NAMALWA (cell line): ENCODE measurements around the gene SEMA4D.
"Not testable (repeated sequence)": the region's sequence is repeated elsewhere in the genome, so short reads cannot be mapped to it uniquely, and the experiment has no call there.

Experiments
- DNase-seq: peaks from one replicate; pipeline ENCODE4 v3.0.0-alpha.2; 2015; ENCODE audit warnings: low spot score

Gene SEMA4D

GRCh38 chr9:89480825-89481537, 16.9 kb downstream of the SEMA4D start:
- no peak for DNase-seq

GRCh38 chr9:89480372-89480771, 17.5 kb downstream of the SEMA4D start:
- DNase-seq, result not testable (repeated sequence)

DNA sequence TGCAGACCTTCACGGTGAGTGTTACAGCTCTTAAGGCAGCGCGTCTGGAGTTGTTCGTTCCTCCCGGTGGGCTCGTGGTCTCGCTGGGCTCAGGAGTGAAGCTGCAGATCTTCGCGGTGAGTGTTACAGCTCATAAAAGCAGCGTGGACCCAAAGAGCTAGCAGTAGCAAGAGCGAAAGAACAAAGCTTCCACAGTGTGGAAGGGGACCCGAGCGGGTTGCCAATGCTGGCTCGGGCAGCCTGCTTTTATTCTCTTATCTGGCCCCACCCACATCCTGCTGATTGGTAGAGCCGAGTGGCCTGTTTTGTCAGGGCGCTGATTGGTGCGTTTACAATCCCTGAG, 18.3 kb downstream of the SEMA4D start:
- DNase-seq, result not testable (repeated sequence)

DNA sequence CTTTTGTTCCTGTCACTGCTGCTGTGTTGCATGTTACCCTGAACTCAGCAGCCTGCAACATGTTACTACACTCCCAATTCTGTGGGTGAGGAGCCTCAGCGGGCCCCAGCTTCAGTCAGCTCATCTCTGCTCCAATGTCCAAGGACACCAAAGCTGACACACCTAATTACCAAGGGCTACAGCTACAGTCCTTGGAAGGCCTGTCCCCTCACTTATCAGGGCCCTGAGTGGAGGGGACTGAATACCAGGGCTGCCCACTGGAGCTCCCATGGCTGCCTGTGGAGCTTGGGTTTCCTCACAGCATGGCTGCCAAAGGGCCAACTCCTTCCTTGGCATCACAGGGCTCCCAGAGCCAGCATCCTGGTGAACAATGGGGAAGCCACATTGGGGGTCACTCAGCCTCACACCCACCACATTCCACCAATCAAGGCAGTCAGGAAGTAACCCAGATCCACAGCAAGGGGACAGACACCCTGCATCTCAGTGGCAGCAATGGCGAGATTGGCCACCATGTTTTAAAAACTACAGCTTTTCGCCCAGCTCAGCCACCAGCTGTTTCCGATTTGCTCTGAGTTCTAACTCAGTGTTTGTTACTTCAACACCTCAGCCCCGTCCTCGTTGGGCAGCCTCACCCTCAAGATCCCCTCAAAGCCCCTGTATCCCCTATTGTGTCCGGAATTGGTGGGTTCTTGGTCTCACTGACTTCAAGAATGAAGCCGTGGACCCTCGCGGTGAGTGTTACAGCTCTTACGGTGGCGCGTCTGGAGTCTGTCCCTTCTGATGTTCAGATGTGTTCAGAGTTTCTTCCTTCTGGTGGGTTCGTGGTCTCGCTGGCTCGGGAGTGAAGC, 18.9 kb downstream of the SEMA4D start:
- no peak for DNase-seq

- no peak for DNase-seq
Measured at GRCh38 chr9:89477811-89478630, 19.9 kb downstream of the SEMA4D start.

GRCh38 chr9:89477384-89477783, 20.5 kb downstream of the SEMA4D start:
- no peak for DNase-seq

- no peak for DNase-seq
Measured at GRCh38 chr9:89476546-89476945, 21.4 kb downstream of the SEMA4D start.

- no peak for DNase-seq
Measured at GRCh38 chr9:89475891-89476440, 21.9 kb downstream of the SEMA4D start.

- no peak for DNase-seq
Measured at GRCh38 chr9:89474939-89475338, 23.0 kb downstream of the SEMA4D start.

GRCh38 chr9:89473762-89474469, 24.0 kb downstream of the SEMA4D start:
- DNase-seq, result no peak

DNA sequence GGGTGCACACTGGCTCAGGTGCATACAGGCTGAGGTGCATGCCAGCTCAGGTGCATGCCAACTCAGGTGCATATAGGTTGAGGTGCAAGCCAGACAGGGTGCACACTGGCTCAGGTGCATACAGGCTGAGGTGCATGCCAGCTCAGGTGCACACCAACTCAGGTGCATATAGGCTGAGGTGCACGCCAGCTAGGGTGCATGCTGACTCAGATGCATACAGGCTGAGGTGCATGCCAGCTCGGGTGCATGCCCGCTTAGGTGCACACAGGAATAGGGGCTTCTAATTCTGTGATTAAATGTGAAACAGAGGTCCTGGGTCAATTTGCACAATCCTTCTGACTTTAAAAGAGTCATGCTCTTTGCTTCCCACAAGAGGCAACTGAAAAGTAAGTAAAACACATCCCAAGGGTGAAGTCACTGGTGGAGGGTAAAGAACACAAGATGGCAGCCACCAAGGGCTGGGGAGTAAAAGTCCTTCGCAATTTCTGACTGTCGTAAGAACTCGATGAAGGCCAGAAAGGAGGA, 26.1 kb downstream of the SEMA4D start:
- not testable (repeated sequence) for DNase-seq

DNA sequence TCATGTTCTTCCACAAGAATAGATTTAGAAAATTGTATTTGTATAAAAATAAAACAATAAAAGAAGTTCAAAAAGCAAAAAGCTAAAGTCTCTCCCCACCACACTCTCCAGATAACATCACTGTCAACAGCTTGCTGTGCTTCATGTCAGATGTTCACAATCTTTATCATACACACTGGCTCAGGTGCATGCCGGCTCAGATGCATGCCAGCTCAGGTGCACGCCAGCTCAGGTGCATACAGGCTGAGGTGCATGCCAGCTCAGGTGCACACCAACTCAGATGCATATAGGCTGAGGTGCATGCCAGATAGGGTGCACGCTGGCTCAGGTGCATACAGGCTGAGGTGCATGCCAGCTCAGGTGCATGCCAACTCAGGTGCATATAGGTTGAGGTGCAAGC, 26.5 kb downstream of the SEMA4D start:
- DNase-seq, result no peak

DNA sequence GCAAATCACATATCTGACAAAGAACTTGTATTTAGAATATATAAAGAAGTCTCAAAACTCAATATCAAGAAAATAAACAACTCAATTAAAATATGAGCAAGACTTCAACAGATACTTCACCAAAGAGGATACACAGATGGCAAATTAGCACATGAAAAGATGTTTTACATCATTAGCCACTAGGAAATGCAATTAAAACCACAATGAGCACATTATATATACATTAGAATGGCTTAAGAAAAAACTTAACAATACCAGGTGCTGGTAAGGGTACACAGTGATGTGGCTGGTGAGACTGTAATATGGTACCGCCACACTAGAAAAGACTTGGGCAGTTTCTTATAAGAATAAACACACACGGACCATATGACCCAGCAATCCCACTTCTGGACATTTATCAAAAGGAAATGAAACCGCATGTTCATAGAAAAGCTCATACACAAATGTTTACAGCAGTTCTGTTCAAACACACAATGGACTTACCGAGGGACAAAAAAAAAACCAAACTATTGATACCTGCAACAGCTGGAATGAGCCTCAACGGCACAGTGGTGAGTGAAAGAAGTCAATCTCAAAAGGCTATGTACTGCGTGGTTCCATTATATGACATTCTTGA, 27.6 kb downstream of the SEMA4D start:
- DNase-seq, result peak; percentile 23

- DNase-seq, result no peak
Measured at GRCh38 chr9:89469003-89469402, 28.9 kb downstream of the SEMA4D start.

- no peak for DNase-seq
Measured at GRCh38 chr9:89468281-89468960, 29.5 kb downstream of the SEMA4D start.

DNA sequence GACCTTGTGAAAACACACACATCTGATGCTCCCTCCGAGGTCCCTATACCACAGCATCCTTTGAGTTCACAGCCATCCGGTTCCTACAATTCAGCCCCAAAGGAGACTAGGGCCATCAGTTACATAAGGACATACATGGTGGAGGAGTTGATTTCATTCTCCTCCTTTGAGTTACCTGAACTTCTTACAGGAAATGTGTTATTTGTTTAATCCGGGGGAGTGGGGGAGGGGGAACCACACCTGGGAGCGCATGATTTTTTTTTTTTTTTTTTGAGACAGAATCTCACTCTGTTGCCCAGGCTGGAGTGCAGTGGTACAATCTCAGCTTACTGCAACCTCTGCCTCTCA, 30.7 kb downstream of the SEMA4D start:
- no peak for DNase-seq

DNA sequence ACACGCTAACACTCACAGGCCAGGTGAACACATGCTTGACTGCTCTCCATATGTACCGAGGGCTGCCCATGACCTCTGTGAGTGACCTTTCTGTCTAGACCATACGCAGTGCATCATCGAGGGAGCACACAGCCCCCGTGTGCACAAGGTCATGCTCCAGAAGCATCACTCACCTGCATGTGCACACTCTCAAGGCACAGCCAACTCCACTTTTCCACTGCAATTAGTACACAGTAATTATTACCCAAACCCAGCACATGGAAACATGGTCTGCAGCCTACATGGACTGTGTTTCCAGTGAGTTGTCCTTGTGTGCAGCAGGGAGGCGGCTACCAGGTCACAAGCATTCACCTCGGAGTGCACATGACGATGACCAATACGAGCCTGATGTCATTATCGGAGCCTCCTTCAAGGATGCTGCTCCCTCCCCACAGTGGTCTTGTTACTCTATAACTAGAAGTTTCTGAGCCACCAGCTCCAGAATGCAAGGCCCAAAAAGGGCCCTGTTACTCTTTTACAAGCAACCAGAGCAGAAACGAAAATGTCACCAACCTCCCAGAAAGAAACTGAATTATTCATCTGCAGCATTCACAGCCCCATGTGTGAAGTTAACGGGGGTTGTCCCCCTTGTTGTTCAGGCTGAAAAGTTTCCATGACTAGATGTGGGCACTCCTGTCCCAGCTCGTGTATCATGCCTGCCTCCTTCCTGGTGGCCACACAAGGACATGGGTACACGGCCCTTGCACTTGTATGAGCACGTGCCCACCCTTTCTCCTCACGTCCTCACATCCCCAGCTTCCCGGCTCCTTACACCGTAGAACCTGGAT, 31.2 kb downstream of the SEMA4D start:
- DNase-seq, result no peak

- DNase-seq, result no peak
Measured at GRCh38 chr9:89465726-89466308, 32.1 kb downstream of the SEMA4D start.

DNA sequence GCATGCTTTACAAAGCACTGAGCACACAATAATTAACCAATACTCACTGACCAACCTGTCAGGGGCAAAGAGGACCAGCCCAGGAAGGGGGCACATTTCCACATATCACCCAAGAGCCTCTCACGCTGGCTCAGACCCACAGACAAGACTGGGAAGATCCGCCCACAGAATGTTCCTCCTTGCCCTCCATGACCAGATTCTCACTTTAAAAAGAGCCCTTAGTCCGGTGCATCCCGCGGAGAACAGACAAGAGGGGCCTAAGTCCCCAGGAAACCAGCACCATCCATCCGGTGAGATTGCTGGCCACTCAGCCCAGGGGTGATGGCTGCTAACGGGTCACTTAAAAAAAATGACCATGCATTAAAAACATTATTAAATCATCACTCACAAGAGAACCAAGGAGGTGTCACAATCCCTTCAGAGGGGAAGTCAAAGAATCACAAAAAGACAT, 32.9 kb downstream of the SEMA4D start:
- no peak for DNase-seq
